ENCODE data around the gene TSHZ1.

DNA sequence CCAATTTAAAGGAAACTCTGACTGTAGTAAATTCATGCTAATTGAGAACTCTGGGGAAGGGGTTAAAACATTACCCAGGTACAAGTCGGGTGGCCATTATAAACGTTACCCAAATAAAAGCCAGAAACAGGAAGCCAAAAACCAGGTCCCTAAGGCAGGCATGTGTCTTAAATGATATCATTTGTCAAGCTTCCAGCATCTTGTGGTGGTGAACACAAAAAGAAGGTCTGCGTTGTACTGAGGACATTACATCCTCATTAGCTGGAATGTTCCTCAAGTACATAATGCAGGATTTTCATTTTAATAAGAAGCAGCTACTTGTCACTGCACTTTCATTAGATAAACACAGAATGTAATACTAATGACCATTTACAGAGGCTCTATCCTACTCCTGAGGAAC is 12.6 kb upstream of the TSHZ1 start:
- TF ChIP-seq CTCF (IDR thresholded peaks at IDR 0.05) (no peak), POLR2A (IDR thresholded peaks at IDR 0.05) (no peak), EP300 (IDR thresholded peaks at IDR 0.05; ENCODE audit: low read depth) (no peak)
